Panc1 (cell line): ENCODE data around the gene NCS1.
"Not testable (repeated sequence)": the region's sequence is repeated elsewhere in the genome, so short reads cannot be mapped to it uniquely, and the experiment has no call there.

Experiments
- POLR2AphosphoS5 ChIP-seq: IDR thresholded peaks from 2 replicates; pipeline ENCODE4 v1.6.1; 2012; ENCODE audit warnings: mild to moderate bottlenecking, low read depth, low read length, moderate library complexity
- SIN3A ChIP-seq: IDR thresholded peaks from 2 replicates; pipeline ENCODE4 v1.6.1; 2012; ENCODE audit warnings: low read depth, mild to moderate bottlenecking, low read length, moderate library complexity, borderline replicate concordance; ENCODE audit not compliant: insufficient read depth
- TCF7L2 ChIP-seq: IDR thresholded peaks from 2 replicates; pipeline ENCODE4 v1.6.1; 2011; ENCODE audit warnings: mild to moderate bottlenecking, low read depth, low read length, inconsistent platforms
- TF ChIP-seq, protein P1 (sequence below): fragments of 450-650 bp; IDR thresholded peaks from 2 replicates; pipeline ENCODE4 v1.5.1; 2017; ENCODE audit warnings: mild to moderate bottlenecking
- TF ChIP-seq, protein P2 (sequence below), 2 experiments: IDR thresholded peaks; 2 replicates each; pipeline ENCODE4 v1.6.1; 2011 to 2012; ENCODE audit warnings: low read depth in 2 of 2, control low read depth in 1 of 2, low read length in 1 of 2, mild to moderate bottlenecking in 1 of 2, moderate library complexity in 1 of 2; ENCODE audit not compliant: insufficient read depth in 1 of 2

GRCh38 chr9:130258137-130258536 lies 85.9 kb downstream of the NCS1 start:
- TF ChIP-seq, protein P1, sequence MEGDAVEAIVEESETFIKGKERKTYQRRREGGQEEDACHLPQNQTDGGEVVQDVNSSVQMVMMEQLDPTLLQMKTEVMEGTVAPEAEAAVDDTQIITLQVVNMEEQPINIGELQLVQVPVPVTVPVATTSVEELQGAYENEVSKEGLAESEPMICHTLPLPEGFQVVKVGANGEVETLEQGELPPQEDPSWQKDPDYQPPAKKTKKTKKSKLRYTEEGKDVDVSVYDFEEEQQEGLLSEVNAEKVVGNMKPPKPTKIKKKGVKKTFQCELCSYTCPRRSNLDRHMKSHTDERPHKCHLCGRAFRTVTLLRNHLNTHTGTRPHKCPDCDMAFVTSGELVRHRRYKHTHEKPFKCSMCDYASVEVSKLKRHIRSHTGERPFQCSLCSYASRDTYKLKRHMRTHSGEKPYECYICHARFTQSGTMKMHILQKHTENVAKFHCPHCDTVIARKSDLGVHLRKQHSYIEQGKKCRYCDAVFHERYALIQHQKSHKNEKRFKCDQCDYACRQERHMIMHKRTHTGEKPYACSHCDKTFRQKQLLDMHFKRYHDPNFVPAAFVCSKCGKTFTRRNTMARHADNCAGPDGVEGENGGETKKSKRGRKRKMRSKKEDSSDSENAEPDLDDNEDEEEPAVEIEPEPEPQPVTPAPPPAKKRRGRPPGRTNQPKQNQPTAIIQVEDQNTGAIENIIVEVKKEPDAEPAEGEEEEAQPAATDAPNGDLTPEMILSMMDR = not testable (repeated sequence)
- TF ChIP-seq, protein P2, sequence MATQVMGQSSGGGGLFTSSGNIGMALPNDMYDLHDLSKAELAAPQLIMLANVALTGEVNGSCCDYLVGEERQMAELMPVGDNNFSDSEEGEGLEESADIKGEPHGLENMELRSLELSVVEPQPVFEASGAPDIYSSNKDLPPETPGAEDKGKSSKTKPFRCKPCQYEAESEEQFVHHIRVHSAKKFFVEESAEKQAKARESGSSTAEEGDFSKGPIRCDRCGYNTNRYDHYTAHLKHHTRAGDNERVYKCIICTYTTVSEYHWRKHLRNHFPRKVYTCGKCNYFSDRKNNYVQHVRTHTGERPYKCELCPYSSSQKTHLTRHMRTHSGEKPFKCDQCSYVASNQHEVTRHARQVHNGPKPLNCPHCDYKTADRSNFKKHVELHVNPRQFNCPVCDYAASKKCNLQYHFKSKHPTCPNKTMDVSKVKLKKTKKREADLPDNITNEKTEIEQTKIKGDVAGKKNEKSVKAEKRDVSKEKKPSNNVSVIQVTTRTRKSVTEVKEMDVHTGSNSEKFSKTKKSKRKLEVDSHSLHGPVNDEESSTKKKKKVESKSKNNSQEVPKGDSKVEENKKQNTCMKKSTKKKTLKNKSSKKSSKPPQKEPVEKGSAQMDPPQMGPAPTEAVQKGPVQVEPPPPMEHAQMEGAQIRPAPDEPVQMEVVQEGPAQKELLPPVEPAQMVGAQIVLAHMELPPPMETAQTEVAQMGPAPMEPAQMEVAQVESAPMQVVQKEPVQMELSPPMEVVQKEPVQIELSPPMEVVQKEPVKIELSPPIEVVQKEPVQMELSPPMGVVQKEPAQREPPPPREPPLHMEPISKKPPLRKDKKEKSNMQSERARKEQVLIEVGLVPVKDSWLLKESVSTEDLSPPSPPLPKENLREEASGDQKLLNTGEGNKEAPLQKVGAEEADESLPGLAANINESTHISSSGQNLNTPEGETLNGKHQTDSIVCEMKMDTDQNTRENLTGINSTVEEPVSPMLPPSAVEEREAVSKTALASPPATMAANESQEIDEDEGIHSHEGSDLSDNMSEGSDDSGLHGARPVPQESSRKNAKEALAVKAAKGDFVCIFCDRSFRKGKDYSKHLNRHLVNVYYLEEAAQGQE (IDR thresholded peaks at IDR 0.05; ENCODE audit: insufficient read depth in 1 of 2, low read depth in 2 of 2, low read length in 1 of 2) = not testable (repeated sequence)
- not testable (repeated sequence) for TF ChIP-seq SIN3A, POLR2AphosphoS5, TCF7L2
